OCI-LY1 (cell line): ENCODE data around the gene SLC9A9.

Experiments used
- H2AFZ ChIP-seq: fragments of 200-600 bp; sonication (generic), shearing (Covaris generic); 2 replicates; pipeline ENCODE4 v1.6.0; 2014; ENCODE audit warnings: antibody characterized with exemption, mild to moderate bottlenecking, low read length
- H3F3A ChIP-seq: fragments of 200-600 bp; sonication (generic), shearing (Covaris generic); 2 replicates; pipeline ENCODE4 v1.6.0; 2014; ENCODE audit warnings: mild to moderate bottlenecking, antibody characterized with exemption, low read length, moderate library complexity; ENCODE audit not compliant: insufficient read depth
- H3K27ac ChIP-seq: fragments of 200-600 bp; sonication (generic); 2 replicates; pipeline ENCODE4 v1.5.1; 2014; ENCODE audit warnings: low read length, mixed run types, mild to moderate bottlenecking, low read depth; ENCODE audit not compliant: poor library complexity, severe bottlenecking
- H3K27me3 ChIP-seq: fragments of 200-600 bp; sonication (generic); 2 replicates; pipeline ENCODE4 v1.6.0; 2014; ENCODE audit warnings: antibody characterized with exemption, mild to moderate bottlenecking, low read length, moderate library complexity; ENCODE audit not compliant: insufficient read depth
- H3K36me3 ChIP-seq: fragments of 200-600 bp; sonication (generic); 2 replicates; pipeline ENCODE4 v1.6.1; 2014; ENCODE audit warnings: mild to moderate bottlenecking, antibody characterized with exemption, low read length, moderate library complexity, mixed read lengths; ENCODE audit not compliant: insufficient read depth
- H3K4me1 ChIP-seq: fragments of 200-600 bp; sonication (generic); 2 replicates; pipeline ENCODE4 v1.5.1; 2014; ENCODE audit warnings: mild to moderate bottlenecking, low read length, moderate library complexity; ENCODE audit not compliant: insufficient read depth, severe bottlenecking
- H3K4me2 ChIP-seq: fragments of 200-600 bp; sonication (generic), shearing (Covaris generic); 2 replicates; pipeline ENCODE4 v1.6.1; 2014; ENCODE audit warnings: low read length
- H3K4me3 ChIP-seq: fragments of 200-600 bp; sonication (generic); 2 replicates; pipeline ENCODE4 v1.5.1; 2014; ENCODE audit warnings: low read length, low read depth, mild to moderate bottlenecking, mixed read lengths; ENCODE audit not compliant: poor library complexity, severe bottlenecking
- H3K79me2 ChIP-seq: fragments of 200-600 bp; shearing (Covaris generic); 2 replicates; pipeline ENCODE4 v1.6.1; 2016; ENCODE audit warnings: mixed run types, low read length, mixed read lengths; ENCODE audit not compliant: insufficient read depth
- H3K9ac ChIP-seq: fragments of 200-600 bp; sonication (generic), shearing (Covaris generic); 2 replicates; pipeline ENCODE4 v1.6.1; 2014; ENCODE audit warnings: mild to moderate bottlenecking, low read length, mixed read lengths
- H3K9me2 ChIP-seq: fragments of 200-600 bp; sonication (generic), shearing (Covaris generic); 2 replicates; pipeline ENCODE4 v1.6.1; 2014; ENCODE audit warnings: low read depth, mild to moderate bottlenecking, low read length, mixed read lengths
- H3K9me3 ChIP-seq: fragments of 200-600 bp; shearing (Covaris generic); 2 replicates; pipeline ENCODE4 v1.6.1; 2014; ENCODE audit warnings: low read length, mixed read lengths
- H4K20me1 ChIP-seq: fragments of 200-600 bp; sonication (generic), shearing (Covaris generic); 2 replicates; pipeline ENCODE4 v1.6.0; 2016; ENCODE audit warnings: mild to moderate bottlenecking, low read length; ENCODE audit not compliant: insufficient read depth
- EZH2 ChIP-seq: fragments of 200-600 bp; sonication (generic), shearing (Covaris generic); IDR thresholded peaks from 2 replicates; pipeline ENCODE4 v1.8.0; 2017; ENCODE audit warnings: borderline replicate concordance, mixed run types, mild to moderate bottlenecking, antibody characterized with exemption, low read length, moderate library complexity, mixed read lengths
- TF ChIP-seq, protein P1 (sequence below): fragments of 200-600 bp; sonication (generic), shearing (Covaris generic); IDR thresholded peaks from 2 replicates; pipeline ENCODE4 v1.5.1; 2017; ENCODE audit warnings: mild to moderate bottlenecking, antibody characterized with exemption, low read length, moderate library complexity, mixed read lengths

The SLC9A9 gene

DNA sequence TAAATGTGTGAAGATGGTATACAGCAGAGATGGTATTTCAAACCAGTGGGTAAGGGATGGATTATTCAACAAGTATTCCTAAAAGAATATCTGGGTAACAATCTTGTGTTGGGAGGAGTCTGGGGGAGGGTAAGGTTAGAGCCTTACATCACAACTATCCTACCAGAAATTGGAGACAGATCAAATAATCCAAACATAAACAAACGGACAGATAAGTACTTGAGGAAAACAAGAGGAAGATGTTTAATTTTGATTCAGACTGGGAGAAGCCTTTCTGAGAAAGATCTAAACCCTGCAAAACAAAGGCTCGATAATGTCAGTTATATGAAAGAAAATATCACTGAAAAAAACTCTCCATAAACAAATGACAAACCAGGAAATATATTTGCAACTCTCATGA, 77.9 kb downstream of the SLC9A9 start:
- Histone ChIP-seq H2AFZ (no peak overlapping the region), H3K9me2 (no peaks in the 10 kb centered on the region), H3K9me3 (no peaks in the 10 kb centered on the region), H3K4me3 (no peak overlapping the region), H4K20me1 (no peaks in the 10 kb centered on the region), H3K79me2 (no peaks in the 10 kb centered on the region), H3K27me3 (no peaks in the 10 kb centered on the region), H3K9ac (no peak overlapping the region), H3K4me1 (no peaks in the 10 kb centered on the region), H3F3A (no peaks in the 10 kb centered on the region), H3K36me3 (no peaks in the 10 kb centered on the region), H3K27ac (no peak overlapping the region), H3K4me2 (no peak overlapping the region)
- TF ChIP-seq, protein P1, sequence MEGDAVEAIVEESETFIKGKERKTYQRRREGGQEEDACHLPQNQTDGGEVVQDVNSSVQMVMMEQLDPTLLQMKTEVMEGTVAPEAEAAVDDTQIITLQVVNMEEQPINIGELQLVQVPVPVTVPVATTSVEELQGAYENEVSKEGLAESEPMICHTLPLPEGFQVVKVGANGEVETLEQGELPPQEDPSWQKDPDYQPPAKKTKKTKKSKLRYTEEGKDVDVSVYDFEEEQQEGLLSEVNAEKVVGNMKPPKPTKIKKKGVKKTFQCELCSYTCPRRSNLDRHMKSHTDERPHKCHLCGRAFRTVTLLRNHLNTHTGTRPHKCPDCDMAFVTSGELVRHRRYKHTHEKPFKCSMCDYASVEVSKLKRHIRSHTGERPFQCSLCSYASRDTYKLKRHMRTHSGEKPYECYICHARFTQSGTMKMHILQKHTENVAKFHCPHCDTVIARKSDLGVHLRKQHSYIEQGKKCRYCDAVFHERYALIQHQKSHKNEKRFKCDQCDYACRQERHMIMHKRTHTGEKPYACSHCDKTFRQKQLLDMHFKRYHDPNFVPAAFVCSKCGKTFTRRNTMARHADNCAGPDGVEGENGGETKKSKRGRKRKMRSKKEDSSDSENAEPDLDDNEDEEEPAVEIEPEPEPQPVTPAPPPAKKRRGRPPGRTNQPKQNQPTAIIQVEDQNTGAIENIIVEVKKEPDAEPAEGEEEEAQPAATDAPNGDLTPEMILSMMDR, result no peak
- no peak for TF ChIP-seq EZH2

DNA sequence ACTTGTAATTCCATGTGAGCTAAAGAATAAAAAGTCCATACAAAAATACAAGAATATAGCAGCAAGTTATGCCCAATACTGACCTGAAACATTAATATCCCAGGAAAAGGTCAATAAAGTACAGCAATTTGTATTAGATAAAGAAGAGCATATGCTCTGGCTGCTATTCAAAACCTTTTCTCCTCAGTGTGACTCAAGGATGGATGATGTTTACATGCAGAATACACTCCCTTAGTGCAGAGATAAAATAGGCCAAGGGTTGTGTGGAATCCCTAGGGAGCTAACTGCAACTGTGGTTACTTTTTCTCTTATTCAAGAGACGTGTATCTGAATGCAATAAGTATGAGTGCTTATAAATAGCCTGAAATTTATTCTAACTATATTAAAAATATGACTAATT, 78.7 kb downstream of the SLC9A9 start:
- no peak overlapping the region for H3K4me3 ChIP-seq
- H3K9ac ChIP-seq, result no peak overlapping the region
- H3F3A ChIP-seq, result no peaks in the 10 kb centered on the region
- H3K4me2 ChIP-seq, result no peak overlapping the region
- H3K9me2 ChIP-seq, result no peaks in the 10 kb centered on the region
- TF ChIP-seq EZH2, result no peak
- TF ChIP-seq, protein P1, result no peak
- no peaks in the 10 kb centered on the region for H3K36me3 ChIP-seq
- H3K79me2 ChIP-seq, result no peaks in the 10 kb centered on the region
- no peaks in the 10 kb centered on the region for H4K20me1 ChIP-seq
- H2AFZ ChIP-seq, result no peak overlapping the region
- H3K27me3 ChIP-seq, result no peaks in the 10 kb centered on the region
- no peaks in the 10 kb centered on the region for H3K9me3 ChIP-seq
- H3K4me1 ChIP-seq, result no peaks in the 10 kb centered on the region
- H3K27ac ChIP-seq, result no peak overlapping the region

DNA sequence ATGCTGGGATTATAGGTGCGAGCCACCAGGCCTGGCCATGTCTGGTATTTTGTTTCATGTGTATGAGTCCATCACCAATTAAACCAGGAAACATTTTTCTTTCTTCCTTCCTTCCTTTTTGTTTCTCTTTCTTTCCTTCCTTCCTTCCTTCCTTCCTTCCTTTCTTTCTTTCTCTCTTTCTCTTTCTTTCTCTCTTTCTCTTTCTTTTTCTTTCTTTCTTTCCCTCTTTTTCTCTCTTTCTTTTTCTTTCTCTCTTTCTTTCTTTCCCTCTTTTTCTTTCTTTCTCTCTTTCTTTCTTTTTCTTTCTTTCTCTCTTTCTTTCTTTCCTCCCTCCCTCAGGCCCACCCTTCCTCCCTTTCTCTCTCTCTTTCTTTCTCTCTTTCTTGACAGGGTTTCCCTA, 83.4 kb downstream of the SLC9A9 start:
- Histone ChIP-seq H3K9me2 (no peaks in the 10 kb centered on the region), H3F3A (no peaks in the 10 kb centered on the region), H3K36me3 (no peaks in the 10 kb centered on the region), H3K9ac (no peak overlapping the region), H3K4me3 (no peak overlapping the region), H3K9me3 (no peaks in the 10 kb centered on the region), H3K79me2 (no peaks in the 10 kb centered on the region), H3K4me2 (no peak overlapping the region), H4K20me1 (no peaks in the 10 kb centered on the region), H2AFZ (no peak overlapping the region), H3K27me3 (no peaks in the 10 kb centered on the region), H3K27ac (no peak overlapping the region), H3K4me1 (no peaks in the 10 kb centered on the region)
- TF ChIP-seq EZH2, result no peak
- TF ChIP-seq, protein P1, result no peak
